ENCODE measurements around the gene CNFN. TPM values are rescaled to one million over a fixed set of nuclear protein-coding genes. Genes with fewer than 3 reads are reported as not detected.

Gene CNFN
- total RNA-seq, 1 experiment from 2014 or later, result 7.1 TPM

DNA sequence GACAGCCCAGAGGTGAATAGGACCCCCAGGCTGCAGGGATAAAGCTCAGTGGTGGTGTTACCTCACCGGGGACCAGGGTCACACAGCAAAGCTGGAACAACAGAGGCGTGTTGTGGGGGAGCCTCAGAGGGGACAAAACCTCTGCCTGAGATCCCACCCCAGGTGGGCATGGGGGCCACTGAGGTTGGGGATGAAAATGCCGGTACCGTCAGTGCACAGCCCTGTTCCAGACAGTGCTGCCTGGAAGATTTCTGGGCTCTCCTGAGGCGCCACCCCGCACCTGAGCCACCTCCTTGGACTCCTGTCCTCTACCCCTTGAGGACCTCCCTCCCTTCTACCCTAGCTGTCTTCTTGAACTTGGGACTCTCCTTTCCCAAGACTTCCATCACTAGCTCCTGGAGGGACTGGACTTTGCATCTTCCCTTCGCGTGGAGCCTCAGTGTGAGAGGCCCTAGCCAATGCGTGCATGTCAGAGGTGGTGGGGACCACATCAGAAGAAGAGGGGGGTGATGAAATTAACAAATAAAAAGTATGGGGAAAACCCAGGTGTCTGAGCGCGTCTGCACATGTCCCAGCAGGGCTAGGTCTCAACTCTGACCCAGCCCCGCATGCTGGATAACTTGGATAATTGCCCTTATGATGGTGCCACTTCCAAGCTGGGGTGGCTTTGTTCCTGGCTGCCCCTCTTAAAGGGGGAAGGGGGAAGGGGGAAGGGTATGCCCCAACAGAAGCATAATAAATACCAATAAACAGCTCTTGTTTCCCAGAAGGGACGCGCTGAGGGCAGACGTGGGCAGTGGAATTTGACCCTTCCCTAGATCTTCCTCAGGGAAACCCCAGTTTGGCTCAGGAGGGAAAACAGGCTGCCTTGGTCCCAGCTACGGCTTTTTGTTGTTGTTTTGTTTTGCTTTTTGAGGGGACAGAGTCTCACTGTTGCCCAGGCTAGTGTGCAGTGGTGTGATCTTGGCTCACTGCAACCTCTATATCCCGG lies 11.6 kb downstream of the CNFN start:
- peaks cover 11 to 13% of the 10 kb centered on the region in 2 experiments; a peak in 3 of 4 replicates for H3K4me1 Mint-ChIP-seq
- Histone ChIP-seq H3K9ac (ENCODE audit: extremely low read depth, insufficient read length, low read length) (no peak overlapping the region), H3K79me1 (ENCODE audit: insufficient read depth, low read depth, low read length, poor library complexity, severe bottlenecking) (no peaks in the 10 kb centered on the region), H2BK12ac (ENCODE audit: insufficient read length, low read depth, low read length) (no peak overlapping the region), H4K8ac (replicated peaks; ENCODE audit: insufficient read length, low read depth, low read length) (no peak overlapping the region), H3K27ac (ENCODE audit: insufficient read length, low read depth, low read length) (no peak overlapping the region), H2AK5ac (ENCODE audit: insufficient read length, low read length) (no peak overlapping the region), H2BK20ac (ENCODE audit: low read depth, low read length, poor library complexity, severe bottlenecking) (no peak overlapping the region), H3K4me2 (ENCODE audit: insufficient read depth, insufficient read length, low read length) (no peak overlapping the region), H3K4ac (ENCODE audit: low read depth, low read length) (no peak overlapping the region), H3K79me2 (ENCODE audit: insufficient read depth, low read length) (no peaks in the 10 kb centered on the region), H3K27me3 (ENCODE audit: insufficient read depth, low read length) (no peaks in the 10 kb centered on the region), H4K91ac (ENCODE audit: insufficient read length, low read depth, low read length) (no peak overlapping the region), H3K23me2 (ENCODE audit: insufficient read length, low read depth, low read length, poor library complexity, severe bottlenecking) (no peaks in the 10 kb centered on the region), H3K14ac (ENCODE audit: insufficient read depth, low read length) (no peak overlapping the region), H3K23ac (ENCODE audit: insufficient read length, low read depth, low read length) (no peak overlapping the region), H3K18ac (ENCODE audit: insufficient read length, low read depth, low read length) (no peak overlapping the region), H3K4me1 (ENCODE audit: insufficient read depth, low read length) (0 out of 2 replicates have a peak, but pooled peaks cover 2% of the 10 kb centered on the region), H2BK120ac (ENCODE audit: low read depth, low read length, poor library complexity, severe bottlenecking) (no peak overlapping the region), H2BK15ac (ENCODE audit: low read depth, low read length) (no peak overlapping the region), H2BK5ac (ENCODE audit: insufficient read length, low read length) (no peak overlapping the region), H3K9me3 (ENCODE audit: control insufficient read depth, low read depth, low read length) (no peaks in the 10 kb centered on the region), H3T11ph (ENCODE audit: low read length) (no peak overlapping the region), H4K5ac (ENCODE audit: insufficient read length, low read depth, low read length) (no peak overlapping the region), H3K56ac (ENCODE audit: insufficient read length, low read depth, low read length) (no peak overlapping the region), H4K20me1 (ENCODE audit: control insufficient read depth, insufficient read depth, insufficient read length) (no peaks in the 10 kb centered on the region), H2AFZ (ENCODE audit: low read length) (no peak overlapping the region)
- H3K36me3 Mint-ChIP-seq (ENCODE audit: insufficient read depth in 1 of 3, low read depth in 3 of 3), result peaks cover 5 to 26% (median 17%) of the 10 kb centered on the region in 3 experiments; a peak in 6 of 7 replicates
- TF ChIP-seq, protein P1, sequence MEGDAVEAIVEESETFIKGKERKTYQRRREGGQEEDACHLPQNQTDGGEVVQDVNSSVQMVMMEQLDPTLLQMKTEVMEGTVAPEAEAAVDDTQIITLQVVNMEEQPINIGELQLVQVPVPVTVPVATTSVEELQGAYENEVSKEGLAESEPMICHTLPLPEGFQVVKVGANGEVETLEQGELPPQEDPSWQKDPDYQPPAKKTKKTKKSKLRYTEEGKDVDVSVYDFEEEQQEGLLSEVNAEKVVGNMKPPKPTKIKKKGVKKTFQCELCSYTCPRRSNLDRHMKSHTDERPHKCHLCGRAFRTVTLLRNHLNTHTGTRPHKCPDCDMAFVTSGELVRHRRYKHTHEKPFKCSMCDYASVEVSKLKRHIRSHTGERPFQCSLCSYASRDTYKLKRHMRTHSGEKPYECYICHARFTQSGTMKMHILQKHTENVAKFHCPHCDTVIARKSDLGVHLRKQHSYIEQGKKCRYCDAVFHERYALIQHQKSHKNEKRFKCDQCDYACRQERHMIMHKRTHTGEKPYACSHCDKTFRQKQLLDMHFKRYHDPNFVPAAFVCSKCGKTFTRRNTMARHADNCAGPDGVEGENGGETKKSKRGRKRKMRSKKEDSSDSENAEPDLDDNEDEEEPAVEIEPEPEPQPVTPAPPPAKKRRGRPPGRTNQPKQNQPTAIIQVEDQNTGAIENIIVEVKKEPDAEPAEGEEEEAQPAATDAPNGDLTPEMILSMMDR (conservative IDR thresholded peaks at IDR 0.05), result no peak
- H3K4me3 Mint-ChIP-seq, result no peak overlapping the region; a peak in 1 of 5 replicates
- DNase-seq, result no peak
- WGBS (ENCODE audit: extremely low coverage, insufficient read length, low lambda C conversion rate), result no CpG with 5 or more reads among the region's 17 CpGs
- H3K27ac Mint-ChIP-seq, result peak overlapping the region in 1 of 3 experiments; percentile 45; a peak in 2 of 7 replicates
- no peaks in the 10 kb centered on the region for H3K9me3 Mint-ChIP-seq
- H3K27me3 Mint-ChIP-seq (ENCODE audit: low read depth), result peaks cover 31% of the 10 kb centered on the region

All from H9 (cell line).